GM18508 (cell line): ENCODE results near the gene FAM50B.

Source experiments
- ATAC-seq: cut with Tn5 transposase; IDR thresholded peaks from one replicate; pipeline ENCODE4 v1.9.1; 2021; ENCODE audit warnings: moderate number of reproducible peaks; ENCODE audit not compliant: insufficient read depth, unreplicated experiment

Gene FAM50B, protein sequence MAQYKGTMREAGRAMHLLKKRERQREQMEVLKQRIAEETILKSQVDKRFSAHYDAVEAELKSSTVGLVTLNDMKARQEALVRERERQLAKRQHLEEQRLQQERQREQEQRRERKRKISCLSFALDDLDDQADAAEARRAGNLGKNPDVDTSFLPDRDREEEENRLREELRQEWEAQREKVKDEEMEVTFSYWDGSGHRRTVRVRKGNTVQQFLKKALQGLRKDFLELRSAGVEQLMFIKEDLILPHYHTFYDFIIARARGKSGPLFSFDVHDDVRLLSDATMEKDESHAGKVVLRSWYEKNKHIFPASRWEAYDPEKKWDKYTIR

DNA sequence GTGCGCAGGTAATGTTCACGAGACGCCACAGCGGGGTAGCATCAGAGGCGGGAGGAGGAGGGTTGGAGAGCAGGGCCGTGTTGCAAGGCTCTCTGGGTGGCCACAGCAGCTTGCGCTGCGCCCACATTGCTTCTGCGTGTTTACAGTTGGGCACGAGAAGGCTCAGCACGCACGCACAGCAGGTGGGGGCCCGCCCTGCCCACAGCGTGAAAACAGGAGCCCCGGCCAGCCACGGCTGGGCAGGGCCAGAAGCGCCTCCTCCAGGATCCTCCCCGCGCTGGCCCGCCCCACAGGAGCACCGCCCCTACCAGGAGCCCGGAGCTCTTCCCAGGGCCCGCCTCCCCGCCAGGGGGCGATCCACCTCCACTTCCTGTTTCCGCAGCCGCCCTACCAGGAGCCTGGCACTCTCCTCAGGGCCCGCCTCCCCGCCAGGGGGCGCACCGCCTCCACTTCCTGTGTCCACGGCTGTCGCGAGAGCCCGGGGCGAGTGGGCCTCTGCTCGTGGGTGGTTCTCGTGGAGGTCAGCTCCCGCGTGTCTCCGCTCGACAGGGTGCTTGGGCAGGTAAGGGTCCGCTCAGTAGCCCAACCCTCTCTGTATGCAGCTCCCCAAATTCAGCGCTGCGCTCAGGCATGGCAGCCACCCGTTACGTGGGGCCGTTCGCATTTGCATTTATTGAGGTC lies at the start of gene FAM50B:
TSS of gene FAM50B (plus strand) at position 449 of the 681 bp plus-strand sequence. CDS start 439 bp downstream, outside the sequence.
- ATAC-seq = peak; percentile 82

DNA sequence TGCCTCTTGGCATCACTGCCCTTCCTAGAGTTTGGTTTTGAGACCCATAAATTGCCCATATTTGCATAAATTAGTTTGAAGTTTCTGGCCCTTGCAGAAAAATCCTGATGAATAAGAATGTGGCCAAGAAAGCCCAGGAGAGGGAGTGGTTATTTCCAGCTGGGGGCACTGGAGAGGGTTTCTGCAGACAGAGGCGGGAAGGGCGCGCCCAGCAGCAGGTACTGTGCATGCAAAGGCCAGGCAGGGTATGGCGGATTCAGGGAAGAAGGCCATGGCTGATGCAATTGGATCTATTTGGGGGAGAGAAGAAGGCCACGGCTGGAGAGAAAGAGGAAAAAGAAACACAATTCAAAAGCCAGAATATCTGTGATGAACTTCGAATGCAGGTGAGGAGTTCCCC lies 49.5 kb upstream of the FAM50B start:
- no peak for ATAC-seq

DNA sequence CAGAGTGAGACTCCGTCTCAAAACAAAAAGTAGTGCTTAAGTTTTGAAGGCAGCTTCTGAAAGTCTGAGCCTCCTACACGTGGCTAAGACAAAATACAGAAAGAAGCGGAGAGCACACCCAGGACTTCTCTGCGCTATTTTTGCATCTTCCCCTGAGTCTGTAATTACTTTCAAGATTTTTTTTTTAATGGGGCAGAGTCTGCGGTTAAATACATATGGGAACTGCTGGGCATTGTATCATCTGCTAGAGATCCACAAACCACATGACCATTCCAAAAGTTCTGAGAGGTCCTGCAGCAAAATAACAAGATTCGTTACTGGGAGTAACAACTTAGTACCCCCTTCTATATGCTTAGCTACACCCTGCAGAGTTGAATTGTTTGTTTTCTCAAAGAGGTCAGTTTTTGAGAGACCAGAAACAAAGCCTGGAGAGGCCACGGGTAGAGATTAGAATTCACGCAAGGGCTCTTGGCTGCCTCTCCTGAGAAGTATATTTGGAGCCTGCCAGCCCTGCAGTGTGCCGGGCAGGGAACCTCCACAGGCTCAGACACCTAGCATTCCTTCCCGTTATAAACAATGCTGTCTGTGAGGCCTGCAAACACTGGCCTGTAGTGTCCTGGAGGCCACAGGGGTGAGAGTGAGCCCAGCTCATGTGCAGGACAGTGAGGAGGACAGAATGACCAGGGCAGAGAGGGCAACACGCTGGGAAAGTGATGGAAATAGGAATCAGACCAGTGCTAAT lies 48.2 kb upstream of the FAM50B start:
- no peak for ATAC-seq

DNA sequence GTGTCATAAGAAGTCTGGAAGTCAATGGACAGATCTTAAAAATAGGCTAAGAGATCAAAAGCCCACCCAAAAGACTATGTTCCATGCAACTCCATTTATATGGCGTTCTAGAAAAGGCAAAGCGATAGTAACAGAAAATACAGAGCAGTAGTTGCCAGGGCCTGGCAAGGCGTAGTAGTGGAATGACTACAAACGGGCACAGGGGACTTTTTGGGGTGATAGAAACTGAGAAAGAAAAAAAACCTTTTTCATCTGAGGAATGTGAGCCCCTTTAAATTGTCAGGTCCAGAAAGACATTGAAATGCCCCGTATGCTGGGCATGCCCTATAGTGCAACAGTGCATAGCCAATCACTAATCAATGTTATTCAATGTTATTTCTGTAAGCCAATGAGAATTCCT lies 47.2 kb upstream of the FAM50B start:
- no peak for ATAC-seq

DNA sequence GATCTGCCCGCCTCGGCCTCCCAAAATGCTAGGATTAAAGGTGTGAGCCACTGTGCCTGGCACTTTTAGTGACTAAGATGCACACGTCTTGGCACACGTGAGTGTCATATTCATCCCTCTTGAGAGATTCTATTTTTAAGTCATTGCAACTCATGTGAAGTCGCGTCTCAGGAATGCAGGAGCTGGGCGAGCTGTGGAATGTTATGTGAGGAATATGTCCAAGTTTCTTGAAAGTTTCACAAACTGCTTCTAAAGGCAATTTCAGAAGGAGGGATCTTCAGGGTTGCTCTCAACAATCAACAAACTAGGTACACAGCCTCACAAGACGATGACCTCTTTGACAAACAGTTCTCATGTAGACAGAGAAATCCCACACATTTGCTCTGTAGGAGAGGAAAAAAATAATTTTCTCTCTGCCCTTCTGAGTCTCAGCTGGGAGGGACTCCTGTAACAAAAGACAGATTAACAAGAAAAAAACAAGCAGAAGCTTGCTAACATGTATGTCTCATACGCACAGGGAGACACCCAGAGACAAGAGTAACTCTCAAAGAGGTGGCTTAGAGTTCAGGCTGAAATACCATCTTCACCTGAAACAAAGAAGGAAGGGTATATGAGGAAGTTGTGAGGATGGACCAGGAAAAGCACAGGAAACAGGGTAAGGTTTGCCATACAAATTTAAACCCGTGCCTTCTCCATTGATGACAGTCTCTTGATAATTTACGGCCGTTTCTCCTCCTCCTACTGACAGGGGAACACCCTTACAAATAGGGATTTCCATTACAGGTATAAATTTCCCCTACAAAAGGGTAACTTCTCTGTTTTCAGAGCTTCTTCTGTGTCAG lies 45.3 kb upstream of the FAM50B start:
- ATAC-seq = no peak

DNA sequence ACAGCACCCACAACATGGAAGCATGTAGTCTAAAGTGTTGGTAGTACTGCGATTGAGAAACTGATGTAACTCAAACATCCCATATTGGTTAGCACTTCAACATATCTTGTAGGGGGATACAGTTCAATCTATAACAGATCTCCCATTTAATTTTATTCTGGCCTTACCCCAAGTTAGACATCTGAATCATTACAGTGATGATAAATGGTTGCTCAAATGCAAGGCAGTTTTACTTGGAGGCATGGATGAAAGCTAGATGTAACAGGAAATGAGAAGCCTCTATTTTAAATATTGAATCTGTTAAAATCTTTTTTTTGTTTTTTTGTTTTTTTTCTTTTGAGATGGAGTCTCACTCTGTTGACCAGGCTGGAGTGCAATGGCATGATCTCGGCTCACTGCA lies 44.2 kb upstream of the FAM50B start:
- no peak for ATAC-seq

DNA sequence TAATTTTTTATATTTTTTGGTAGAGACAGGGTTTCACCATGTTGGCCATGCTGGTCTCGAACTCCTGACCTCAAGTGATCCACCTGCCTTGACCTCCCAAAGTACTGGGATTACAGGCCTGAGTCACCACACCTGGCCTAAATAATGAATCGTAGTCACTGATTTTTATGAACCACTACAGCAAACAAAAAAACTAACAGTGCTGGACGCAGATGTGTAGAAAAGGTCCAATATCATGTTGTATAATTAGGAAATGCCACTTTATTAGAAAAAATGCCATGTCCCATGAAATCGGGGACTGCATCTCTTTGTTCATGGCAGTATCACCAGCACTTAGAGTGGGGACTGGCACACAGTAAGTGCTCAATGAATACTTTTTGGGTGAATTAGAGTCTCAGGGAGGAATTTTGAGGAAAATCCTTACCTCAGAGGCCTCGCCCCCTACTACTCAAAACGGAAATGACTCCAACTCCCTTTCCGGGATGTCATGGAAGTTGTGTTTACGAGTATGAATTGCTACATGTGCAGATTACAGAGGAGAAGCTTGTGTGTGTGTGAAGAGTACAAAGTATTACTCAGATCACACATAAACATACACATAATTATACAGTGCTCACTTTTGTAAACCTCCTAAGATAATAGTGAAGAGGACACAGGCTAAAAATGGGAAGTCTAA lies 43.6 kb upstream of the FAM50B start:
- no peak for ATAC-seq

DNA sequence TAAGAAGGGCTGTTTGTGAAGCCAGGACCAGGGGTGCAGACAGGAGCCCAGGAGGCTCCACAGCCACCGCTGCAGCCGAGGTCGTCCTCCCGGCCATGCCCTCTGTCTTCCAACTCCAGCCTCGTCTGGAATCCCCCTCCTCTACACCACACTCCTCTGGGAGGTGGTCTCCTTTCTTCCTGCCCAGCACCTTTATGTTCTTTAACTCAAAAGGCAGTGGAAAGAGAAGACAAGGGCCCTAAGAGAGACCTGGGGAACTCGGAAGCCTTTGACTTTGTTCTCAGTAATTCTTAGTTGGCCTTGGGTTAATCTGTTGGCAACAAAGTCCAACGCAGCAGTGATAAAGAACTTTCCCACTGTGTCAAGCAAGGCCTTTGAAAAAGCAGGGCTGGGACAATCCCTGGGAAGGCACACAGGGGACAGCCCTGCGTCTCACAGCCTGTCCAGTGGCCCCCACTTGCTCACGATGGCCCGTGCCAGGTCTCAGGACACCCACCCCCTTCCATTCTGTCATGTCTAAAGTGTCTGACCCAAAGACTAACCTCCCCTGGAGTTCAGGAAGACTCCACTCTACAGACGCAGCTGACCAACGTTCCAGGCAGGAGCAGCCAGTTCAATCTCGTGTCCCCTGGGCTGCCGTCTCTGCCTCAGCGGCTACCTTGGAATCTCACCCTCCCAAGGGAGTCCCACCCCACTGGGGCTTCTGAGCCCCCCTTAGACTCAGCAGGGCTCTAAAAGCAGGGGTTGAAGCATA lies 42.8 kb upstream of the FAM50B start:
- ATAC-seq = no peak

DNA sequence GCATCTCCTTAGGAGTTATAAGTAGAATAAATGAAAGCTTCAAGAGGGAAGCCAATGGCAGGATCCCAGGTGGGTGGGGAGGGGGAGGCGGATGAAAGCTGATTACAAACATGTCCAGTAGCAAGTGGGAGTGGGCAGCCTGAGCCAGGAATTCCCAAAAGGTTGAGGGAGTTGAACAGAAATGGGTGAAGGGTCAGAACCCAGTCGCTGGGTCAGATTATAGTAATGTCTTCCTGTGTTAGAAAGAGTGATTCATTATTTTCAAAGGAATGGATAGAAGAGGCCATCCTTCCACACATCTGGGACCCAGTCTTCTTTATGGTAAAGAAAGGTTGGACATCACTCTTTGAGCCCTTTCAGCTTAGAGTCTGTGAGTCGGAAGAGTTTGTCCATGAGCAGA lies 41.0 kb upstream of the FAM50B start:
- ATAC-seq = no peak

DNA sequence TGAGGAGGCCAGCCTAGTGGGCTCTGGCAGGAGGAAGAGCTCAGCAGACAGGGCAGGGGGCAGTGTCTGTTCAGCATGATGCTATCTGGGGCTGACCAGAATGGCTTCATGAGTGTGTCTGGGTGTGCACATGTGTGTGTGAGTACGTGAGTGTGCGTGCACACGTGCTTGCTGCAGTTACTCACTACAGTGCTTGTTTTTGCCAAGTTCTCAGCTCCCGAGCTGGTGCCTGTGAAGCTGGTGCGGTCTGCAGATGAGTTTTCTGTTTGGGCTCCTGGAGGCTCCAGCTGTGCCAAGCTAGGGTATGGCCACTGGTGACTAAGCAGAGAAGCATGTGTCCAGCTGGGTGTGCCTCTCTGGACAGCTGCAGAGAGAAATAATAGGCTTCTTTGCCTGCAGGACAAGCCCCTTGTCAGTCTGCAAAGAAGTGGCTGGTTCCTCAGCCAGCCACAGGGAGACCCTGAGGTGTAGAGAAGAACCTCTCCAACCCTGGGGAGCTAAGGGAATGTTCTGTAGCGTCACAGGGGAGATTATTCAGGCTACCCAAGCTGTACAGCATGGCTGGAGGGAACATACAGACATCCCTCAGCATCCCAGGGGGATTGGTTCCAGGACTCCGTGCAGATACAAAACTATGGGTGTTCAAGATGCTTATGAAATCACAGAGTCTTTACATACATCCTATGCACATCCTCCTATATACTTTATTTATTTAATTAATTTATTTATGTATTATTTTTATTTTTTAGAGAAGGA lies 40.2 kb upstream of the FAM50B start:
- ATAC-seq = no peak

DNA sequence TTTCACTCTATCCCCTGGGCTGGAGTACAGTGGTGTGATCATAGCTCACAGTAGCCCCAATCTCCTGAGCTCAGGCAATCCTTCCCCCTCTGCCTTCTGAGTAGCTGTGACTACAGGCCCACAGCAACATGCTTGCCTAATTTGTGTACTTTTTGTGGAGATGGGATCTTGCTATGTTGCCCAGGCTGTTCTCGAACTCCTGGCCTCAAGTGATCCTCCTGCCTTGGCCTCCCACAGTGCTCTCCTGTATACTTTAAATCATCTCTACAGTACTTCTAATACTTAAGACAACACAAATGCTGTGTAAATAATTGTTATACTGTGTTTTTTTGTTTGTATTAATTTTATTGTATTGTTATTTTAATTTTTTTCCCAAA lies 39.7 kb upstream of the FAM50B start:
- no peak for ATAC-seq

DNA sequence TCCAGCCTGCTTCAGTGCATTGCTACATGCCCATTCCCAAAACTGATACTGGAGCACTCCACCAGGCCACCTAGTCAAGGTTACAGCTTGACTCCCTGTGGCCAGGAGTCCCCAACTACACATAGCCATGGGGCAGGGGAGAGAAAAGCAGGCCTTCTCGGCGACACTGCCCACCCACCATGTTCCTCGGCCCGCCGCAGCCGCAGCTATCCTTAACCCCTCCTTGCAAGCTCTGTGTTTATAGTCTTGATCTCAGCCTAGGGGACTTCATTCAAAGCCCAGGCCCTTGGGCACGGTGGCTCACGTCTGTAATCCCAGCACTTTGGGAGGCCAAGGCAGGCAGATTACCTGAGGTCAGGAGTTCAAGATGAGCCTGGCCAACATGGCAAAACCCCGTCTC lies 39.2 kb upstream of the FAM50B start:
- ATAC-seq = no peak

DNA sequence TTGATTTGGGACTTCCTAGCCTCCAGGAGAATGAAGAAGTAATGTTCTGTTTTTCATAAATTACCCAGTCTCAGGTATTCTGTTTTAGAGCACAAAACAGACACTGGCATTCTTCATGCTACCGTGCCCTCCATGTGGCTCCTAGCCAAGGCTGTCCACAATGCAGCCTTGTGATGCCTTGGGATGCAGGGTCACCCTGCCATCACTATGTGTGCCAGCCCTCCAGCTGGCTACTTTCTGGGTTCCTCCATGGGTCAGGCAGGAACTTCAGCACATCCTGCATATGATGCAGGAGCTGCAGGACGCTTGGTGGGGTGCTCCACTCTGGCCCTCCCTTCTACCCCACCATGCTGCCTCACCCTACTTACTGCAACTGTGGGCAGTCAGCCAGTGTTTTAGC lies 38.0 kb upstream of the FAM50B start:
- no peak for ATAC-seq

DNA sequence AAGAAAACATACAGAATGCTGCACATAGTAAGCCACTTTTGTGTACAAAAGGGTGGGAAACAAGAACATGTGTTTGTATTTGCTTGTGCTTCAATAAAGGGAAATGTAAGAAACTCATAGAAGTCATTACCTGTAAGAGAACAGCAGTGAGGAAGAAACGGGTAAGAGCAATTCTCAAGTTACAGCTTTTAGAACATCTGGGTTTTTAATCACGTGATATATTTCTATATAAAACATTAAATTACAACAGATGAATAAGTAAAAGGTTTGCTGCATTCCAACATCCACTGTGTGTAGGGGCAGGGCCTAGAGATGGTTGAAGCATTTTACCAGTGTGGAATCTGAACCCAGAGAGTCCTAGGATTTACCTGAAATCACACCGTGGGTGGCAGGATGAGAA lies 36.6 kb upstream of the FAM50B start:
- no peak for ATAC-seq

DNA sequence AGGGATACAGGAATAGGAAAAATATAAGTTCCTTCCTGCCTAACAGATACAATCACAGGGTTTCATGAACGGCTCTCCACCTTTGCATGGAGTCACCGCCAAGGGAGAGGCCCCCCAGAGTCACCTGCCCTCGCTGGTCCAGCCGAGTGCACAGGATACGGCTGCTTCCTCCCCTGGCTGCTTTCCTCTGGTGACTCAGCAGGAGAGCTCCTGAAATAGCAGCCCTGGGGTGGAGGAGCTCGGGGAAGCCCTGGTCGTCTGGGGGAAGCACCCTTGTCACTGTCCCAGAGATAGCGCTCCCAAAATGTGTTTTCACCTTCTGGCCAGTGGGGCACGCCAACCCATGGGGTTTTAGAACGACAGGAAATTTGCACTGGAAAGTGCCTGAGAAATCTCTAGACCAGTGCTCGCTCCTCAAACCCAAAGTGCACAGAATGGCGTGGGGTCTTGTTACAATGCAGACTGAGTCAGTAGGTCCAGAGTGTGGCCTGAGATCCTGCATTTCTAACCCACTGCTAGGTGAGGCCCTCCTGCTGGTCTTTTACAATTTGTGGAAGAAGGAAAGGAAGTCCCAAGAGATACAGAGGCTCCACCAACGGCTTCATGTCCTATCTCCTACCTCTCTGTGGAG lies 35.9 kb upstream of the FAM50B start:
- ATAC-seq = no peak

DNA sequence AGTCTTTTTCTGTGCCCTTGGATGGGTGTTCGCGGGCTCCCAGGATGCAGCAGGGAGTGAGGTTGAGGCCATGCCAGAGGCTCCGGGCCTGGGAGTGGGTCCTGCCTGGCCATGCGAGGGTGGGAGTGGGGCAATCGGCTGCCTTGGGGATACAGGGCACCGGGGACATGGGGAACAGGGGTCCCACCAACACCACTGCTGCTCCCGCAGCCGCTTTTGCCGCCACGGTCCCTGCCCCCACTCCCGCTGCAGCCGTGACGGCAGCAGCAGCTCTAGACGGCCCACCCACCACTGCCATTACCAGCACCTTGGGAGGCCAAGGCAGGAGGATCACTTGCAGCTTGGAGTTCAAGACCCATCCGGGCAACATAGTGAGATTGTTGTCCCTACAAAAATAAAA lies 35.3 kb upstream of the FAM50B start:
- ATAC-seq = no peak

DNA sequence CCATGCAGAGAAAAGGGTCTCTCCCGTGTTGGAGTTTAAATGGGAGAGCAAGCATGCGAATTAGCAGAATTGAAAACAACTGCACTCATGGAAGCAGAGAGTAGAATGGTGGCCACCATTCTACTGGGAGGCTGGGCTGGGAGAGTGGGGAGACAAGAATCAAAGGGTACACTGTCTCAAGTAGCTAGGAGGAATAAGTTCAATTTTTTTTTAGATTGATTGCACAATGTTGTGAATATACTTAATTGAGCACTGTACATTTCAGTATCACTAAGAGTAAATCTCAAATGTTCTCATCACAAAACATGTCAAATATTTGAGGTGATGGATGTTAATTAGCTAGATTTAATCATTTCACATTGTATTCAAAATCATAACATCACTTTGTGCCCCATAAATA lies 34.6 kb upstream of the FAM50B start:
- no peak for ATAC-seq

DNA sequence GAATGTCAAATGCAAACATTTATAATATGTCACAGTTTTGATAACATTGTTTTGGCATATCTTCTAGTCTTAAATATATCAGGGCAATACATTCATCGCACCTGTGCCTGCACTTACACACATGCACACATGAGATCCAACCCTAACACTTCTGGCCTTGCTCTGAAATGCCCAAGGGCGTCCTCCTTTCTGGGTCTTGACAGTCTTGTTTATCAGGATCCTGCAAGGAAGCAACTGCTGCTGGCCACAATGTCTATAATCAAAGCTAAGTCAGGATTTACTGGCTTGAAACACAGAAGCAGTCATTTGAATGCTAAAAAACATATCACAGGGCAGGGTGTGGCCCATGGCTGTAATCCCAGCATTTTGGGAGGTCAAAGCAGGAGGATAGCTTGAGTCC lies 32.9 kb upstream of the FAM50B start:
- ATAC-seq = no peak
